ENCODE measurements around the gene TM7SF2.
A peak's percentile ranks its signal among the peaks of the same experiment; 100 is the strongest.

The TM7SF2 gene

GRCh38 chr11:65100674-65101350, 10.9 kb upstream of the TM7SF2 start:
- peaks cover 14% of the 10 kb centered on the region for H4K20me1 ChIP-seq (ENCODE audit: insufficient read depth, low read length, poor library complexity, severe bottlenecking)
- H3K79me2 ChIP-seq (ENCODE audit: insufficient read depth, low read length) = peaks cover 49% of the 10 kb centered on the region
- H3K9me3 ChIP-seq (ENCODE audit: insufficient read depth, low read depth, low read length) = no peaks in the 10 kb centered on the region
- H3K4me3 ChIP-seq (ENCODE audit: low read length, poor library complexity, severe bottlenecking) = no peak overlapping the region
- no peaks in the 10 kb centered on the region for H3K27me3 ChIP-seq (ENCODE audit: insufficient read depth, low read length, poor library complexity, severe bottlenecking)
- peaks cover 24% of the 10 kb centered on the region for H3K4me1 ChIP-seq (ENCODE audit: insufficient read depth, low read length, poor library complexity, severe bottlenecking)
- no peak overlapping the region for H3K4me2 ChIP-seq (ENCODE audit: low read depth, low read length, poor library complexity, severe bottlenecking)
- H3K9ac ChIP-seq (ENCODE audit: low read depth, low read length, poor library complexity, severe bottlenecking) = no peak overlapping the region
- H3F3A ChIP-seq (ENCODE audit: low read depth) = no peaks in the 10 kb centered on the region
- no peak for TF ChIP-seq EZH2phosphoT487 (IDR thresholded peaks at IDR 0.05; ENCODE audit: borderline replicate concordance)
- TF ChIP-seq, protein P1, sequence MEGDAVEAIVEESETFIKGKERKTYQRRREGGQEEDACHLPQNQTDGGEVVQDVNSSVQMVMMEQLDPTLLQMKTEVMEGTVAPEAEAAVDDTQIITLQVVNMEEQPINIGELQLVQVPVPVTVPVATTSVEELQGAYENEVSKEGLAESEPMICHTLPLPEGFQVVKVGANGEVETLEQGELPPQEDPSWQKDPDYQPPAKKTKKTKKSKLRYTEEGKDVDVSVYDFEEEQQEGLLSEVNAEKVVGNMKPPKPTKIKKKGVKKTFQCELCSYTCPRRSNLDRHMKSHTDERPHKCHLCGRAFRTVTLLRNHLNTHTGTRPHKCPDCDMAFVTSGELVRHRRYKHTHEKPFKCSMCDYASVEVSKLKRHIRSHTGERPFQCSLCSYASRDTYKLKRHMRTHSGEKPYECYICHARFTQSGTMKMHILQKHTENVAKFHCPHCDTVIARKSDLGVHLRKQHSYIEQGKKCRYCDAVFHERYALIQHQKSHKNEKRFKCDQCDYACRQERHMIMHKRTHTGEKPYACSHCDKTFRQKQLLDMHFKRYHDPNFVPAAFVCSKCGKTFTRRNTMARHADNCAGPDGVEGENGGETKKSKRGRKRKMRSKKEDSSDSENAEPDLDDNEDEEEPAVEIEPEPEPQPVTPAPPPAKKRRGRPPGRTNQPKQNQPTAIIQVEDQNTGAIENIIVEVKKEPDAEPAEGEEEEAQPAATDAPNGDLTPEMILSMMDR (conservative IDR thresholded peaks at IDR 0.05; ENCODE audit: low read length) = peak; percentile 28; the same call in 1 of the 2 replicates
- H2AFZ ChIP-seq (ENCODE audit: low read length) = no peak overlapping the region
- H3K9me2 ChIP-seq (replicated peaks; ENCODE audit: low read depth, low read length) = no peaks in the 10 kb centered on the region
- no peaks in the 10 kb centered on the region for H3K36me3 ChIP-seq (ENCODE audit: insufficient read depth, low read length)

- Histone ChIP-seq H3K9me3 (ENCODE audit: insufficient read depth, low read depth, low read length) (no peaks in the 10 kb centered on the region), H3K4me1 (ENCODE audit: insufficient read depth, low read length, poor library complexity, severe bottlenecking) (peaks cover 14% of the 10 kb centered on the region), H3K36me3 (ENCODE audit: insufficient read depth, low read length) (no peaks in the 10 kb centered on the region), H3K27me3 (ENCODE audit: insufficient read depth, low read length, poor library complexity, severe bottlenecking) (no peaks in the 10 kb centered on the region), H3K9me2 (replicated peaks; ENCODE audit: low read depth, low read length) (no peaks in the 10 kb centered on the region), H3K79me2 (ENCODE audit: insufficient read depth, low read length) (peaks cover 40% of the 10 kb centered on the region), H3F3A (ENCODE audit: low read depth) (no peaks in the 10 kb centered on the region), H3K4me2 (ENCODE audit: low read depth, low read length, poor library complexity, severe bottlenecking) (no peak overlapping the region), H3K4me3 (ENCODE audit: low read length, poor library complexity, severe bottlenecking) (no peak overlapping the region), H4K20me1 (ENCODE audit: insufficient read depth, low read length, poor library complexity, severe bottlenecking) (peaks cover 2% of the 10 kb centered on the region), H3K9ac (ENCODE audit: low read depth, low read length, poor library complexity, severe bottlenecking) (no peak overlapping the region), H2AFZ (ENCODE audit: low read length) (no peak overlapping the region)
- no peak for TF ChIP-seq EZH2phosphoT487 (IDR thresholded peaks at IDR 0.05; ENCODE audit: borderline replicate concordance)
- TF ChIP-seq, protein P1 (conservative IDR thresholded peaks at IDR 0.05; ENCODE audit: low read length) = no peak
Measured at GRCh38 chr11:65102142-65103095, 9.3 kb upstream of the TM7SF2 start.

DNA sequence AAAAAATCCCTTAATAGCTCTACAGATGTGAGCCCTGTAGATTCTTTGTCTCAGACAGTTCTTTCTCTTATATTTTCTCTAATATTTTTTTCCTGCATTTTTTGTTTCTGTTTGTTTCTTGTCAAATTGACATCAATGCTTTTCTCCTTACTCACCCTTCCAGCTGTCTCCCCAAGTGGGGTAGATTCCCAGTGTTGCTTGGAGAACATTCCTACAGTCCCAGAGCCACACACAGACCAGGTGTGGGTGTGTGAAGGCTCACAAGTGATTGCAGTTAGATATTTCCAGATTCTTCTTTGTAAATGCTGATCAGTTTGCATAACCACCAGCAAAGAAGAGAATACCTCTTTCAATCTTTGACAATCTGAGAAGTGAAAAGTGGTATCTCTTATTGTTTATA, 8.2 kb upstream of the TM7SF2 start:
- no peaks in the 10 kb centered on the region for H3K27me3 ChIP-seq (ENCODE audit: insufficient read depth, low read length, poor library complexity, severe bottlenecking)
- no peak overlapping the region for H3K9ac ChIP-seq (ENCODE audit: low read depth, low read length, poor library complexity, severe bottlenecking)
- no peaks in the 10 kb centered on the region for H3K9me2 ChIP-seq (replicated peaks; ENCODE audit: low read depth, low read length)
- H3K79me2 ChIP-seq (ENCODE audit: insufficient read depth, low read length) = peaks cover 29% of the 10 kb centered on the region
- H3K4me3 ChIP-seq (ENCODE audit: low read length, poor library complexity, severe bottlenecking) = no peak overlapping the region
- no peaks in the 10 kb centered on the region for H3F3A ChIP-seq (ENCODE audit: low read depth)
- TF ChIP-seq EZH2phosphoT487 (IDR thresholded peaks at IDR 0.05; ENCODE audit: borderline replicate concordance) = no peak
- TF ChIP-seq, protein P1 (conservative IDR thresholded peaks at IDR 0.05; ENCODE audit: low read length) = no peak
- no peaks in the 10 kb centered on the region for H3K9me3 ChIP-seq (ENCODE audit: insufficient read depth, low read depth, low read length)
- H4K20me1 ChIP-seq (ENCODE audit: insufficient read depth, low read length, poor library complexity, severe bottlenecking) = no peaks in the 10 kb centered on the region
- peaks cover 6% of the 10 kb centered on the region for H3K4me1 ChIP-seq (ENCODE audit: insufficient read depth, low read length, poor library complexity, severe bottlenecking)
- no peak overlapping the region for H3K4me2 ChIP-seq (ENCODE audit: low read depth, low read length, poor library complexity, severe bottlenecking)
- no peaks in the 10 kb centered on the region; the same call in 1 of the 2 replicates for H3K36me3 ChIP-seq (ENCODE audit: insufficient read depth, low read length)
- no peak overlapping the region for H2AFZ ChIP-seq (ENCODE audit: low read length)
